NT2/D1 (cell line): ENCODE data around the gene CANT1.
"Not testable (repeated sequence)": the region's sequence is repeated elsewhere in the genome, so short reads cannot be mapped to it uniquely, and the experiment has no call there.

ENCODE experiments used
- DNase-seq: peaks from one replicate; pipeline ENCODE4 v3.0.0-alpha.2; 2011; ENCODE audit warnings: low read depth, low spot score
- H3K27me3 ChIP-seq: 2 replicates; pipeline ENCODE4 v1.6.0; 2011; ENCODE audit warnings: mild to moderate bottlenecking; ENCODE audit not compliant: insufficient read length, insufficient read depth
- H3K36me3 ChIP-seq: 2 replicates; pipeline ENCODE4 v1.6.1; 2011; ENCODE audit warnings: mild to moderate bottlenecking, low read length, mixed read lengths; ENCODE audit not compliant: insufficient read depth, insufficient read length
- H3K4me1 ChIP-seq: 2 replicates; pipeline ENCODE4 v1.5.1; 2011; ENCODE audit not compliant: insufficient read depth, insufficient read length
- H3K4me3 ChIP-seq: 2 replicates; pipeline ENCODE4 v1.5.1; 2011; ENCODE audit warnings: low read depth; ENCODE audit not compliant: insufficient read length
- H3K9ac ChIP-seq: 2 replicates; pipeline ENCODE4 v1.6.0; 2011; ENCODE audit warnings: low read depth; ENCODE audit not compliant: insufficient read length
- H3K9me3 ChIP-seq: 2 replicates; pipeline ENCODE4 v1.5.1; 2011; ENCODE audit warnings: mild to moderate bottlenecking, low read length; ENCODE audit not compliant: insufficient read depth
- SUZ12 ChIP-seq: IDR thresholded peaks from 2 replicates; pipeline ENCODE4 v1.6.1; 2011; ENCODE audit not compliant: insufficient read length, insufficient read depth; ENCODE audit errors: extremely low read depth
- YY1 ChIP-seq: IDR thresholded peaks from 2 replicates; pipeline ENCODE4 v1.6.1; 2011; ENCODE audit not compliant: insufficient read length, insufficient read depth
- ZNF274 ChIP-seq: IDR thresholded peaks from 2 replicates; pipeline ENCODE4 v1.6.1; 2011; ENCODE audit warnings: mild to moderate bottlenecking, low read depth, low read length

Gene CANT1

GRCh38 chr17:78966910-78967600 is 42.5 kb downstream of the CANT1 start:
- Histone ChIP-seq H3K9me3 (no peaks in the 10 kb centered on the region), H3K4me3 (no peak overlapping the region), H3K27me3 (no peaks in the 10 kb centered on the region), H3K4me1 (peaks cover 16% of the 10 kb centered on the region), H3K9ac (no peak overlapping the region), H3K36me3 (peaks cover 10% of the 10 kb centered on the region)
- no peak for TF ChIP-seq SUZ12
- DNase-seq, result no peak

- no peaks in the 10 kb centered on the region for H3K9me3 ChIP-seq
- peaks cover 10% of the 10 kb centered on the region for H3K36me3 ChIP-seq
- H3K4me1 ChIP-seq, result peaks cover 16% of the 10 kb centered on the region
- H3K27me3 ChIP-seq, result no peaks in the 10 kb centered on the region
- no peak overlapping the region for H3K9ac ChIP-seq
- DNase-seq, result no peak
- H3K4me3 ChIP-seq, result no peak overlapping the region
- no peak for TF ChIP-seq ZNF274
- TF ChIP-seq SUZ12, result no peak
- TF ChIP-seq YY1, result no peak
Observed at GRCh38 chr17:78966123-78966813, 43.3 kb downstream of the CANT1 start.

- Histone ChIP-seq H3K36me3 (peaks cover 10% of the 10 kb centered on the region), H3K4me3 (no peak overlapping the region), H3K27me3 (no peaks in the 10 kb centered on the region), H3K4me1 (peaks cover 11% of the 10 kb centered on the region), H3K9ac (no peak overlapping the region), H3K9me3 (no peaks in the 10 kb centered on the region)
- no peak for DNase-seq
- no peak for TF ChIP-seq SUZ12
- TF ChIP-seq YY1, result no peak
- TF ChIP-seq ZNF274, result no peak
Observed at GRCh38 chr17:78965491-78965924, 44.1 kb downstream of the CANT1 start.

GRCh38 chr17:78963378-78963777 is 46.2 kb downstream of the CANT1 start:
- no peak for DNase-seq
- H3K9me3 ChIP-seq, result no peaks in the 10 kb centered on the region
- no peak for TF ChIP-seq ZNF274
- no peak for TF ChIP-seq SUZ12
- TF ChIP-seq YY1, result no peak

GRCh38 chr17:78962984-78963348 is 46.6 kb downstream of the CANT1 start:
- not testable (repeated sequence) for H3K9me3 ChIP-seq, H3K9ac ChIP-seq, DNase-seq, H3K36me3 ChIP-seq, H3K4me3 ChIP-seq, H3K27me3 ChIP-seq
- H3K4me1 ChIP-seq, result peaks cover 18% of the 10 kb centered on the region

More at GRCh38 chr17:78963378-78963777, 46.2 kb downstream of the CANT1 start:
- Histone ChIP-seq H3K36me3 (no peaks in the 10 kb centered on the region), H3K27me3 (no peaks in the 10 kb centered on the region), H3K9ac (no peak overlapping the region), H3K4me3 (no peak overlapping the region), H3K4me1 (peaks cover 17% of the 10 kb centered on the region)

GRCh38 chr17:78962345-78962983 is 47.1 kb downstream of the CANT1 start:
- TF ChIP-seq ZNF274 (no peak), YY1 (no peak), SUZ12 (no peak)
- no peak overlapping the region for H3K4me3 ChIP-seq
- DNase-seq, result no peak
- H3K4me1 ChIP-seq, result peaks cover 18% of the 10 kb centered on the region
- no peaks in the 10 kb centered on the region for H3K9me3 ChIP-seq
- no peaks in the 10 kb centered on the region for H3K27me3 ChIP-seq
- no peaks in the 10 kb centered on the region for H3K36me3 ChIP-seq
- H3K9ac ChIP-seq, result no peak overlapping the region

GRCh38 chr17:78961571-78961970 is 48.0 kb downstream of the CANT1 start:
- peaks cover 19% of the 10 kb centered on the region for H3K4me1 ChIP-seq
- TF ChIP-seq ZNF274, result no peak
- TF ChIP-seq SUZ12, result no peak
- TF ChIP-seq YY1, result no peak

More at GRCh38 chr17:78961571-78961970, 48.0 kb downstream of the CANT1 start:
- DNase-seq, result no peak
- Histone ChIP-seq H3K4me3 (no peak overlapping the region), H3K9me3 (no peaks in the 10 kb centered on the region), H3K27me3 (no peaks in the 10 kb centered on the region), H3K36me3 (no peaks in the 10 kb centered on the region), H3K9ac (no peak overlapping the region)
